Ovary (tissue), 9 donors: ENCODE data around the gene SRMS. TPM values are rescaled to one million over a fixed set of nuclear protein-coding genes. Genes with fewer than 3 reads are reported as not detected.

ENCODE experiments used
- DNase-seq, 5 donors: peaks; one replicate each; pipeline ENCODE4 v3.0.0-alpha.2; 2019 to 2020
- H3K27ac ChIP-seq, 2 donors: fragments of 200-600 bp; one replicate each; pipeline versions ENCODE4 v1.5.1 to v1.8.0; 2019 to 2022
- H3K27me3 ChIP-seq: fragments of 200-600 bp; one replicate; pipeline ENCODE4 v1.8.0; 2022
- H3K36me3 ChIP-seq: fragments of 200-600 bp; sonication (generic); one replicate; pipeline ENCODE4 v1.5.1; 2019
- H3K4me1 ChIP-seq: one replicate; pipeline ENCODE4 v1.8.1; 2013; ENCODE audit warnings: mild to moderate bottlenecking, moderate library complexity; ENCODE audit not compliant: insufficient read depth
- H3K4me3 ChIP-seq: fragments of 200-600 bp; sonication (generic); one replicate; pipeline ENCODE4 v1.5.1; 2017
- H3K9me3 ChIP-seq, 2 donors: fragments of 200-600 bp in 1 of 2; sonication (generic) in 1 of 2; one replicate each; pipeline versions ENCODE4 v1.5.1 to v1.8.1; 2013 to 2019; ENCODE audit warnings: mild to moderate bottlenecking in 1 of 2, moderate library complexity in 1 of 2
- CTCF ChIP-seq, 3 donors: fragments of 450-650 bp in 2 of 3; fragments of 200-600 bp in 1 of 3; IDR thresholded peaks; one replicate each; pipeline versions ENCODE4 v1.5.1 to v1.8.0; 2016 to 2022; ENCODE audit warnings: antibody characterized with exemption in 3 of 3, mild to moderate bottlenecking in 1 of 3
- EP300 ChIP-seq: sonication (generic); formaldehyde crosslinking; IDR thresholded peaks from one replicate; pipeline ENCODE4 v1.6.1; 2017; ENCODE audit warnings: antibody characterized with exemption
- POLR2A ChIP-seq: fragments of 450-650 bp; IDR thresholded peaks from one replicate; pipeline ENCODE4 v1.6.1; 2017; ENCODE audit warnings: antibody characterized with exemption, mild to moderate bottlenecking, moderate library complexity
- WGBS, 3 donors: extraction: QIAGEN DNeasy Blood & Tissue Kit in 1 of 3; methylation state at CpG; one replicate each; pipeline versions ENCODE4 v1.1.5 to v1.1.7; 2013 to 2017; 5-methylcytosine and 5-hydroxymethylcytosine counted together
- intact Hi-C, 4 donors: fragments of 100-400 bp; cut with DNase I; formaldehyde crosslinking; loops; one replicate each; pipeline versions ENCODE4 v1.11.0 to v1.15.1; 2022 to 2023
- polyA plus RNA-seq, 2 donors: library from polyadenylated mRNA; stranded (reverse); fragments of 200-250 nt in 1 of 2; fragments of 350-450 nt in 1 of 2; fragmentation: Illumina TruSeq in 1 of 2; extraction: RNeasy Lipid Tissue Mini Kit (QIAGEN cat#74804) in 1 of 2; gene quantifications; one replicate each; pipeline ENCODE4 v1.2.3, GENCODE V29; 2013 to 2014
- total RNA-seq, 7 donors: library from RNA; depleted of rRNA in 2 of 7; stranded (reverse); fragments of >200 nt in 2 of 7; fragmentation: NEBNext Ultra II Directional in 3 of 7; extraction: Animal tissue kit (Norgen Biotek cat#: 25700) in 3 of 7; gene quantifications; one replicate each; pipeline versions ENCODE4 v1.1.0 to v1.2.4, GENCODE V29; 2016 to 2023
- donor health status: DM: no; HTN: no; CAD: no; lungs with moderate emphysema.
- donor health status: DM: no; HTN: no; CAD: no.
- donor health status: Bipolar disorder and iron deficiency.
- donor health status: DM: yes; HTN: yes; CAD: no.
- donor health status: DM: no; HTN: no; CAD: no.
- donor health status: DM: yes; HTN: yes; CAD: no.

The SRMS gene
- total and polyA plus RNA-seq, 9 donors: not detected

- H3K4me3 ChIP-seq: no peak overlapping the region
- no peak for TF ChIP-seq POLR2A
- TF ChIP-seq CTCF (IDR thresholded peaks at IDR 0.05): no peak
- TF ChIP-seq EP300: no peak
- 73 to 80% (median 77%) methylated on average over 4 of the region's 4 CpGs for WGBS, 3 donors
- H3K27me3 ChIP-seq: no peaks in the 10 kb centered on the region
- intact Hi-C loops: no loop called here
- H3K27ac ChIP-seq: no peak overlapping the region
- no peaks in the 10 kb centered on the region for H3K36me3 ChIP-seq
- peaks cover 0 to 5% of the 10 kb centered on the region in 2 donors for H3K9me3 ChIP-seq
- DNase-seq: no peak
- H3K4me1 ChIP-seq: no peaks in the 10 kb centered on the region
Measured at GRCh38 chr20:63491078-63491477, 56.5 kb downstream of the SRMS start.

Other genes starting within 250 kb of the SRMS start
- gene CHRNA4, start 186.4 kb downstream of the SRMS start, total RNA-seq: 1 to 10 TPM in 3 of 7 donors, under 1 TPM in 3, not detected in 1; 0.15 to 2.9 (median 0.77) TPM
- under 1 TPM in 1 of 2 donors, not detected in 1; 0.06 TPM for gene CHRNA4, start 186.4 kb downstream of the SRMS start, polyA plus RNA-seq
- gene KCNQ2, start 75.1 kb downstream of the SRMS start, total RNA-seq: not detected
- gene KCNQ2, start 75.1 kb downstream of the SRMS start, polyA plus RNA-seq: not detected
- under 1 TPM; 0.36 to 0.94 (median 0.69) TPM for gene EEF1A2, start 48.7 kb downstream of the SRMS start, total RNA-seq
- gene EEF1A2, start 48.7 kb downstream of the SRMS start, polyA plus RNA-seq: 1 to 10 TPM in 1 of 2 donors, under 1 TPM in 1; 0.25 to 1.3 TPM
- gene PPDPF, start 27.0 kb downstream of the SRMS start, total RNA-seq: 100 to 1,000 TPM in 6 of 7 donors, 10 to 100 TPM in 1; 53.8 to 315 (median 201) TPM
- 100 to 1,000 TPM in 1 of 2 donors, 1 to 10 TPM in 1; 4.9 to 232 TPM for gene PPDPF, start 27.0 kb downstream of the SRMS start, polyA plus RNA-seq
- under 1 TPM in 5 of 7 donors, not detected in 2; 0.08 to 0.46 (median 0.15) TPM for gene PTK6, start 10.4 kb downstream of the SRMS start, total RNA-seq
- gene PTK6, start 10.4 kb downstream of the SRMS start, polyA plus RNA-seq: under 1 TPM; 0.07 to 0.08 TPM
- 1 to 10 TPM in 1 of 7 donors, under 1 TPM in 5, not detected in 1; 0.10 to 5.5 (median 0.36) TPM for gene FNDC11, start 6.4 kb upstream of the SRMS start, total RNA-seq
- under 1 TPM in 1 of 2 donors, not detected in 1; 0.35 TPM for gene FNDC11, start 6.4 kb upstream of the SRMS start, polyA plus RNA-seq
- gene HELZ2, start 26.5 kb upstream of the SRMS start, total RNA-seq: 10 to 100 TPM in 6 of 7 donors, 1 to 10 TPM in 1; 9.4 to 19.6 (median 17.6) TPM
- 10 to 100 TPM in 1 of 2 donors, 1 to 10 TPM in 1; 1.8 to 10.5 TPM for gene HELZ2, start 26.5 kb upstream of the SRMS start, polyA plus RNA-seq
- 10 to 100 TPM in 3 of 7 donors, 1 to 10 TPM in 4; 9.1 to 14.7 (median 9.7) TPM for gene GMEB2, start 79.4 kb upstream of the SRMS start, total RNA-seq
- gene GMEB2, start 79.4 kb upstream of the SRMS start, polyA plus RNA-seq: 1 to 10 TPM; 4.1 to 8.6 TPM
- 10 to 100 TPM; 17.3 to 91.1 (median 58.7) TPM for gene STMN3, start 105.7 kb upstream of the SRMS start, total RNA-seq
- gene STMN3, start 105.7 kb upstream of the SRMS start, polyA plus RNA-seq: 10 to 100 TPM in 1 of 2 donors, 1 to 10 TPM in 1; 7.4 to 62.1 TPM
- gene RTEL1, start 110.6 kb upstream of the SRMS start, total RNA-seq: 10 to 100 TPM; 17.0 to 44.2 (median 24.1) TPM
- 10 to 100 TPM in 1 of 2 donors, 1 to 10 TPM in 1; 6.2 to 11.9 TPM for gene RTEL1, start 110.6 kb upstream of the SRMS start, polyA plus RNA-seq
- gene TNFRSF6B, start 148.9 kb upstream of the SRMS start, total RNA-seq: 1 to 10 TPM; 2.0 to 6.4 (median 4.1) TPM
- 1 to 10 TPM in 1 of 2 donors, not detected in 1; 7.0 TPM for gene TNFRSF6B, start 148.9 kb upstream of the SRMS start, polyA plus RNA-seq
- 10 to 100 TPM; 25.6 to 59.5 (median 47.4) TPM for gene ARFRP1, start 160.2 kb upstream of the SRMS start, total RNA-seq
- 10 to 100 TPM; 15.3 to 38.5 TPM for gene ARFRP1, start 160.2 kb upstream of the SRMS start, polyA plus RNA-seq
- 10 to 100 TPM; 14.0 to 25.6 (median 18.9) TPM for gene ZGPAT, start 160.3 kb upstream of the SRMS start, total RNA-seq
- gene ZGPAT, start 160.3 kb upstream of the SRMS start, polyA plus RNA-seq: 10 to 100 TPM in 1 of 2 donors, 1 to 10 TPM in 1; 1.7 to 26.4 TPM
- 10 to 100 TPM in 4 of 7 donors, 1 to 10 TPM in 3; 7.5 to 21.6 (median 13.7) TPM for gene LIME1, start 188.9 kb upstream of the SRMS start, total RNA-seq
- 10 to 100 TPM in 1 of 2 donors, under 1 TPM in 1; 0.15 to 15.6 TPM for gene LIME1, start 188.9 kb upstream of the SRMS start, polyA plus RNA-seq
- gene SLC2A4RG, start 192.0 kb upstream of the SRMS start, total RNA-seq: 100 to 1,000 TPM in 5 of 7 donors, 10 to 100 TPM in 2; 20.6 to 199 (median 104) TPM
- gene SLC2A4RG, start 192.0 kb upstream of the SRMS start, polyA plus RNA-seq: 10 to 100 TPM in 1 of 2 donors, 1 to 10 TPM in 1; 2.2 to 66.7 TPM